H9 (cell line): ENCODE results near the gene MTARC2. TPM values are rescaled to one million over a fixed set of nuclear protein-coding genes. Genes with fewer than 3 reads are reported as not detected.

Experiments
- DNase-seq: peaks from one replicate; pipeline ENCODE4 v3.0.0-alpha.2; 2017
- H2AFZ ChIP-seq: one replicate; pipeline ENCODE4 v1.6.1; 2013; ENCODE audit warnings: mild to moderate bottlenecking, low read length, control low read depth, moderate library complexity
- H2AK5ac ChIP-seq: 2 replicates; pipeline ENCODE4 v1.6.1; 2013; ENCODE audit warnings: low read length, control low read depth, mixed read lengths; ENCODE audit not compliant: insufficient read length
- H2BK120ac ChIP-seq: one replicate; pipeline ENCODE4 v1.6.1; 2013; ENCODE audit warnings: low read depth, mild to moderate bottlenecking, low read length, control low read depth, inconsistent platforms; ENCODE audit not compliant: poor library complexity, severe bottlenecking
- H2BK12ac ChIP-seq: 2 replicates; pipeline ENCODE4 v1.6.1; 2013; ENCODE audit warnings: low read length, control low read depth, mixed read lengths, low read depth; ENCODE audit not compliant: insufficient read length
- H2BK15ac ChIP-seq: 2 replicates; pipeline ENCODE4 v1.6.1; 2013; ENCODE audit warnings: low read depth, low read length, control low read depth
- H2BK20ac ChIP-seq: one replicate; pipeline ENCODE4 v1.6.1; 2013; ENCODE audit warnings: low read depth, mild to moderate bottlenecking, low read length, control low read depth, inconsistent platforms; ENCODE audit not compliant: poor library complexity, severe bottlenecking
- H2BK5ac ChIP-seq: 2 replicates; pipeline ENCODE4 v1.6.1; 2013; ENCODE audit warnings: low read length, control low read depth, mixed read lengths; ENCODE audit not compliant: insufficient read length
- H3K14ac ChIP-seq: 2 replicates; pipeline ENCODE4 v1.6.1; 2013; ENCODE audit warnings: low read length, control low read depth; ENCODE audit not compliant: insufficient read depth
- H3K18ac ChIP-seq: 2 replicates; pipeline ENCODE4 v1.6.1; 2013; ENCODE audit warnings: low read depth, mild to moderate bottlenecking, mixed read lengths, low read length, control low read depth; ENCODE audit not compliant: insufficient read length
- H3K23ac ChIP-seq: 2 replicates; pipeline ENCODE4 v1.6.1; 2013; ENCODE audit warnings: low read length, control low read depth, mixed read lengths, low read depth; ENCODE audit not compliant: insufficient read length
- H3K23me2 ChIP-seq: 2 replicates; pipeline ENCODE4 v1.6.1; 2013; ENCODE audit warnings: low read depth, mild to moderate bottlenecking, mixed read lengths, low read length, control low read depth; ENCODE audit not compliant: insufficient read length, poor library complexity, severe bottlenecking
- H3K27ac ChIP-seq: 2 replicates; pipeline ENCODE4 v1.5.1; 2013; ENCODE audit warnings: low read length, control low read depth, mixed read lengths, low read depth; ENCODE audit not compliant: insufficient read length
- H3K27me3 ChIP-seq: 2 replicates; pipeline ENCODE4 v1.6.1; 2013; ENCODE audit warnings: low read length, control low read depth, inconsistent platforms; ENCODE audit not compliant: insufficient read depth
- H3K4ac ChIP-seq: 2 replicates; pipeline ENCODE4 v1.6.1; 2013; ENCODE audit warnings: low read depth, mild to moderate bottlenecking, control low read depth, inconsistent platforms, low read length, moderate library complexity
- H3K4me1 ChIP-seq: 2 replicates; pipeline ENCODE4 v1.6.1; 2013; ENCODE audit warnings: low read length, control low read depth, inconsistent platforms; ENCODE audit not compliant: insufficient read depth
- H3K4me2 ChIP-seq: 2 replicates; pipeline ENCODE4 v1.6.1; 2013; ENCODE audit warnings: low read length, control low read depth, mixed read lengths; ENCODE audit not compliant: insufficient read length, insufficient read depth
- H3K56ac ChIP-seq: 2 replicates; pipeline ENCODE4 v1.6.1; 2013; ENCODE audit warnings: low read depth, mild to moderate bottlenecking, mixed read lengths, low read length, control low read depth; ENCODE audit not compliant: insufficient read length
- H3K79me1 ChIP-seq: 2 replicates; pipeline ENCODE4 v1.6.1; 2013; ENCODE audit warnings: low read depth, mild to moderate bottlenecking, moderate library complexity, low read length, control low read depth, inconsistent platforms; ENCODE audit not compliant: insufficient read depth, poor library complexity, severe bottlenecking
- H3K79me2 ChIP-seq: 2 replicates; pipeline ENCODE4 v1.6.1; 2013; ENCODE audit warnings: low read length, control low read depth, inconsistent platforms; ENCODE audit not compliant: insufficient read depth
- H3K9ac ChIP-seq: 2 replicates; pipeline ENCODE4 v1.6.1; 2013; ENCODE audit warnings: low read length, control low read depth, mixed read lengths; ENCODE audit not compliant: insufficient read length; ENCODE audit errors: extremely low read depth
- H3K9me3 ChIP-seq: one replicate; pipeline ENCODE4 v1.6.1; 2013; ENCODE audit warnings: low read depth, low read length, inconsistent platforms; ENCODE audit not compliant: control insufficient read depth
- H3T11ph ChIP-seq: one replicate; pipeline ENCODE4 v1.6.1; 2013; ENCODE audit warnings: mild to moderate bottlenecking, low read length, control low read depth, inconsistent platforms
- H4K20me1 ChIP-seq: one replicate; pipeline ENCODE4 v1.6.1; 2013; ENCODE audit not compliant: control insufficient read depth, insufficient read length, insufficient read depth
- H4K5ac ChIP-seq: 2 replicates; pipeline ENCODE4 v1.6.1; 2013; ENCODE audit warnings: low read depth, mild to moderate bottlenecking, mixed read lengths, low read length, control low read depth; ENCODE audit not compliant: insufficient read length
- H4K8ac ChIP-seq: replicated peaks from 2 replicates; pipeline ENCODE4 v1.6.1; 2013; ENCODE audit warnings: low read length, control low read depth, mixed read lengths, low read depth; ENCODE audit not compliant: insufficient read length
- H4K91ac ChIP-seq: 2 replicates; pipeline ENCODE4 v1.6.1; 2013; ENCODE audit warnings: low read depth, mild to moderate bottlenecking, moderate library complexity, mixed read lengths, low read length, control low read depth; ENCODE audit not compliant: insufficient read length
- H3K27ac Mint-ChIP-seq, 3 experiments: 2 replicates in 2 of 3; 3 replicates in 1 of 3; pipeline ENCODE4 v1.8.0; 2020 to 2021; ENCODE audit warnings: mixed read lengths in 3 of 3, mild to moderate bottlenecking in 1 of 3, moderate library complexity in 1 of 3
- H3K27me3 Mint-ChIP-seq: 2 replicates; pipeline ENCODE4 v1.8.0; 2021; ENCODE audit warnings: low read depth, mild to moderate bottlenecking, moderate library complexity, mixed read lengths
- H3K36me3 Mint-ChIP-seq, 3 experiments: 2 replicates in 2 of 3; 3 replicates in 1 of 3; pipeline ENCODE4 v1.8.0; 2020 to 2021; ENCODE audit warnings: low read depth in 3 of 3, mixed read lengths in 3 of 3; ENCODE audit not compliant: insufficient read depth in 1 of 3
- H3K4me1 Mint-ChIP-seq, 2 experiments: 2 replicates each; pipeline ENCODE4 v1.8.0; 2020; ENCODE audit warnings: mixed read lengths in 2 of 2
- H3K4me3 Mint-ChIP-seq, 2 experiments: 2 replicates in 1 of 2; 3 replicates in 1 of 2; pipeline ENCODE4 v1.8.0; 2020 to 2021; ENCODE audit warnings: mild to moderate bottlenecking in 2 of 2, mixed read lengths in 2 of 2, moderate library complexity in 1 of 2
- H3K9me3 Mint-ChIP-seq, 2 experiments: 2 replicates in 1 of 2; 3 replicates in 1 of 2; pipeline ENCODE4 v1.8.0; 2020; ENCODE audit warnings: mild to moderate bottlenecking in 2 of 2, mixed read lengths in 2 of 2, moderate library complexity in 1 of 2
- CTCF ChIP-seq: fragments of 200-600 bp; sonication (generic); conservative IDR thresholded peaks from 3 replicates; pipeline ENCODE4 v1.8.0; 2021; ENCODE audit warnings: antibody characterized with exemption, mild to moderate bottlenecking
- WGBS: extraction: QIAGEN DNeasy Blood & Tissue Kit; methylation state at CpG from one replicate; pipeline ENCODE4 v1.1.7; 2013; ENCODE audit warnings: missing lambda C conversion rate, low lambda C conversion rate, mixed read lengths; ENCODE audit not compliant: insufficient read length; ENCODE audit errors: extremely low coverage; 5-methylcytosine and 5-hydroxymethylcytosine counted together
- total RNA-seq: library from RNA; stranded (reverse); gene quantifications from 2 replicates; pipeline ENCODE4 v1.2.1, GENCODE V29; 2021

MTARC2 gene
- total RNA-seq, 1 experiment from 2014 or later, result 7.7 TPM

DNA sequence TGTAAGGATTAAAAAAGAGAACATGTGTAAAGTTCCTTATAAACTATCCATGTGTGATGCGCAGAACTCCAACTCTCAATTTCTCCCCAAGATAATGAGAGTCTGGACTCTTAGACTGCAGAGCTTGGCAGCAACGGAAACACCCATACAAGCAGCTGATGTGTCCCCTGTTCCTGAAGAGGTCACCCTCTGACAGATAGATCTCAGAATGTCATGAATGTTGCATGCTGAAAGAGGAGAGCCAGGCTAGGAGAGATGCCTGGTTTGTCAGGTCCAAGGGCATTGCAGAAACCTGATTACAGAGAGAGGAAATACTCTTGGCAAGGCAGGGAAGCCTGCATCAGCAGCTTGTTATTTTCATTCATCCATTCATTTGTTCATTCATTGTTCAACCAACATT, 62.8 kb downstream of the MTARC2 start:
- Histone ChIP-seq H3K9me3 (no peaks in the 10 kb centered on the region), H3K4me2 (no peak overlapping the region), H2BK5ac (no peak overlapping the region), H3K27ac (no peak overlapping the region), H2BK12ac (no peak overlapping the region), H3T11ph (no peak overlapping the region), H3K23me2 (peaks cover 3% of the 10 kb centered on the region), H4K5ac (no peak overlapping the region), H3K9ac (no peak overlapping the region), H3K14ac (no peak overlapping the region), H2BK120ac (no peak overlapping the region), H4K8ac (no peak overlapping the region), H2BK20ac (no peak overlapping the region), H2BK15ac (no peak overlapping the region), H3K27me3 (no peaks in the 10 kb centered on the region), H3K18ac (no peak overlapping the region), H3K4ac (no peak overlapping the region), H2AFZ (no peak overlapping the region), H3K23ac (no peak overlapping the region), H3K79me2 (no peaks in the 10 kb centered on the region), H3K79me1 (no peaks in the 10 kb centered on the region), H4K20me1 (peaks cover 3% of the 10 kb centered on the region), H2AK5ac (no peak overlapping the region), H3K4me1 (no peaks in the 10 kb centered on the region), H4K91ac (no peak overlapping the region), H3K56ac (no peak overlapping the region)
- no peak for DNase-seq
- Mint-ChIP-seq H3K36me3 (peaks cover 16 to 57% (median 39%) of the 10 kb centered on the region in 3 experiments; a peak in 6 of 7 replicates), H3K4me3 (no peak overlapping the region), H3K9me3 (no peaks in the 10 kb centered on the region), H3K27ac (no peak overlapping the region), H3K4me1 (peaks cover 6 to 9% of the 10 kb centered on the region in 2 experiments), H3K27me3 (no peaks in the 10 kb centered on the region)
- no CpG with 5 or more reads among the region's 2 CpGs for WGBS
- TF ChIP-seq CTCF, result no peak
